HG03565 (cell line): ENCODE data around the gene ZNRF3.

Experiments used
- ATAC-seq: cut with Tn5 transposase; IDR thresholded peaks from one replicate; pipeline ENCODE4 v1.9.1; 2021; ENCODE audit warnings: mild to moderate bottlenecking, moderate library complexity; ENCODE audit not compliant: unreplicated experiment

The ZNRF3 gene

DNA sequence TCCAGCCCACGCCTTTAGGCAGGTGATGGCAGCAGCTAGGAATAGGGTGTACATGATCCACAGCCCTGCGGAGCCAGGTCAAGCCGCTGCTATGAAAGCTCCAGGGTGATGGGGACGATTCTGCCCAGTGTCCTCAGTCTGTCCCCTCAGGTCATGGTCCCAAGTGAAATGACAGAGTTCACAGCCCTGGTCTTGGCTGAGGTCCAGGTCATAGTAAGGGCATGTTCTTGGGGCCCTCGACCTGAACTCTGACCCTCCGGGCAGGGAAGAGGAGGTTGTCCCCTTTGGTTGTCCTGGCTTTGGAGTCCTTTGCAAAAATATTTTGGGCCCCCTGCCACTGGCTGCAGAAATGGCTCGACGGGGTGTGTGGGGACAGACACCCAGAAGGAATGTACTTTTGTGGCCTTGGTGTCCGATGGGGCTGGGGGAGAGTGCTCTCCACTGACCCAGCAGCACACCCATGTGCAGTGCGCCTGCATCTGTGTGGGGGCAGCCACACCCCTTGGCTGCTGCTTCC is 170.9 kb downstream of the ZNRF3 start:
- ATAC-seq = no peak

DNA sequence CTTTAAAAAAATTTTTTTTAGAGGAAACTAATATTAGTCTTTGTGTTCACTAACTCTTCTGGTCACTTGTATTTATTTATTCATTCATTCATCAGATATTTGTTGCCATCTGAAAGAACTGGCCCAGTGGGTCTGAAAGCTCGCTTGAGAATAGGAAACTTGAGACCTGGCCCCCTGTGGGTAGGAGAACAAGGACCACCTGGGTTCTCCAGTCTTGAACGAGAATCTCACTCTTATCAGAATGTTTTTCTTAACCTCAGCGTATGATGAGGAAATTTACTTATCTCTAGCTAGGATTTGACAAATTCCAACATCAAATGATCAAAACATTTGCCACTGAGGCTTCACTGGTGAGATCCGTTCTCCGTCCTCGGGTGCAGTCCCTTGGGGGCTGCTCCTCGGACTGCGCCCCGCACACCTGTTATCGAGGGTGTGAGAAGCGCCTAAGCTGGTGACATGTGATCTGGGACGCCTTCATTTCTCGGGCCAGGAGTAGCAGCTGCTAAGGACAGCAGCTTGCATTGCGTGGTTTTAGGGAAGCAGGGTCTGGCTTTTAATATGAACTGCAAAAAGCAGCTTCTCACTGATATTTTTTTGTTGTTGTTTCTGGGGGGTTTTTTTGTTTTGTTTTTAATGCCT is 171.9 kb downstream of the ZNRF3 start:
- ATAC-seq = no peak

DNA sequence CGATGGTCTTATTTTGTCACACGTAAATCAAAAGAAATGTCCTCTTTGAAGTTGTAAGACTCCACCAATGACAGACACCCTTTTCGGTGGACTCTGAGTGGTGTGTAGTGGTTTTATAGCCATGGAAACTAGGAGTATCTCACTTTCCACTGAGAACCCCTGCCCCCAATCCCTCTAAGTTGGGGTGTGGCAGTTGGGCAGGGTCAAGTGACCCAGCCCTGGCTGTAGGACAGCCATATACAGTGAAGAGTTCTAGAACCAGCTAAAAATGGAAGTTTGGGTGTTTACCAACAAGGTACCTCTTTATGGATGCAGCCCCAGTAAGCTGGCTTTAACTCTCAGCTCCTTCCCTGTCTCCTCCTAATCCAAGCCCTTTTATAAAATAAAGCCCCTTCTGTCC is 173.1 kb downstream of the ZNRF3 start:
- ATAC-seq = no peak

DNA sequence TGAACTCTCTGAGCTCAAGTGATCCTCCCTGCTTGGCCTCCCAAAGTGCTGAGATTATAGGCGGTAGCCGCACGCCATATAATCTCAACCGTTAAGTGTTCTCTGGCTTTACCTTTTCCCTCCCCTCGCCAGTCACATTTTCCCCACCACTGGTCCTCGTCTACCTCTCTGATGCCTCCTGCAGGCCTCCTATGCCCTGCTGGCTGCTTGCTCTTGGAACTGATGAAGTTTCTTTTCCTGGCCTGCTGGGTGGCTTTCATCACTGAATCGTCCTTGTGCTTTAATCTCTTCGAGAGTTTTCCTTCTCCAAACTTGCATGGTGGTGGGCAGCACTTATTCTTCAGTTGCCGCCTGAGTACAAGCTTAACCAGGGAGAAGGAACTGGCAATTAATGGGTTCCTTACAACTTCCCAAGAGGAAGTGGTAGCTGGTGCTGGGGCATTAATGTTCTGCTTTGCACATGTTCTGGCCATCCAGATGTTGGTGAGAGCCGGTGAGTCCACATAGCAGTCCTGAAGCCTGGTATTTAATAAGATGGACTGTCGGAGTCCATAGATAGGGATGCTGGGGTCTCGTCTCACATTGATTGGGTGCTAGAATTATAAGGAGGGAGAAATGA is 177.0 kb downstream of the ZNRF3 start:
- no peak for ATAC-seq

DNA sequence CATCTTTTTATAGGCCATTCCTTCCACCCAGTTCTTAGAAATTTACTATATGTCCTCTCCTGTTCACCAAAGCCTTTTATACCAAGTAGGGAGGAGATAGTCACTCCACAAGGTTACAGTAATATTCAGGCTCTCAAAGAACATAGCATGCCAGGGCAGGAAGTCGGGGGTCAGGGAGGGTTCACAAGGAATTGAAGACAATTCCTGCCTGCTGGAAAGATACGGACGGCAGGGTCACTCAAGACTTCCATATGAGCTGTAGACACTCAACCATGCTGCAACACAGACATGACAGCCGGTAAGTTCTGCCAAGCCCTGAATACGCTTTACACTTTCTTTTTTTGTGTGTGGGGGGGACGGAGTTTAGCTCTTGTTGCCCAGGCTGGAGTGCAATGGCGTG is 177.6 kb downstream of the ZNRF3 start:
- no peak for ATAC-seq

DNA sequence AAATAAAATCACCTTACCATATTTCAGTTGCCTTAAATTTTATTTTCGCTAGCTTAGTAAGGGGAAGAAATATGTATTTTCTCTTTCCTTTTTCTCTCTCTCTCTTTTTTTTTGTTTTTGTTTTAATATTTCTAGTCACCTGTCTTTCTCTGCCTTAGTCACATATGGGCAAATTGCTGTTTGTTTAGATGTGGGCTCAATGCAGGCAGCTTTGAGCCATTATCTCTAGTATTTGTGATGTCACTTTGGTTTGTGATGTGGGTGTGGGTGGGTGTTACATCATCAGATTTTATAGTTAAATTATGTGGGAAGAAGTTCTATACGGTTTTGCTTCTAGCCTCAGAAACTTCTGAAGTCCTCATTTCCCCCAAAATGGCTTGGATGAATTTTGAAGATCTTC is 178.4 kb downstream of the ZNRF3 start, which contains the start of gene C22orf31:
TSS of gene C22orf31 (minus strand) at position 59 of the 400 bp plus-strand sequence. CDS start at position 20, 39 bp downstream.
- no peak for ATAC-seq

DNA sequence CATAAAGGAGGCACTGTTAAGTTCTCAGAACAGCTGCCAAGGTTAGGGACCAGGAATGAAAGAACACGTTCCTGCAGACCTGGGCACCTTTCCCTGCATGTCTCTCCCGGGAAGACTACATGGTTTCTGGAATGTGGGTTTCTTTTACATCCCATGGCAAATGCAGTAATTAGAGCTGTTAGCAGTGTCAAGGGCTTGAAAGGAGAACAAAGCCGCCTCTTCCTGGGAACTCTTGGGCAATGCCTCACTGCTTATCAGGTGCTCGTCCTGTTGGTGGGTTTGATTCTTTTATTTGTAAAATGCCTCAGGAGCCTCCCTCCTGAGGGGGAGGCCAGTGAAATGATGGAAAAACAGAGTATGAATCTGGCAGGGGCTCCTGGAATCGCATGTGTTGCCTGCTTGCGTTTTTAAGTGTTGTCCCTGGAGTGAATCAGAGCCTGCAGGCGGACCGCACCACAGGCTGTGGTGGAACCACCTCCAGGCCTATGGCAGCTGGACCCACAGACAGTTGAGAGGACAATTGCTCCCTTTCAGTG is 179.0 kb downstream of the ZNRF3 start:
- no peak for ATAC-seq

DNA sequence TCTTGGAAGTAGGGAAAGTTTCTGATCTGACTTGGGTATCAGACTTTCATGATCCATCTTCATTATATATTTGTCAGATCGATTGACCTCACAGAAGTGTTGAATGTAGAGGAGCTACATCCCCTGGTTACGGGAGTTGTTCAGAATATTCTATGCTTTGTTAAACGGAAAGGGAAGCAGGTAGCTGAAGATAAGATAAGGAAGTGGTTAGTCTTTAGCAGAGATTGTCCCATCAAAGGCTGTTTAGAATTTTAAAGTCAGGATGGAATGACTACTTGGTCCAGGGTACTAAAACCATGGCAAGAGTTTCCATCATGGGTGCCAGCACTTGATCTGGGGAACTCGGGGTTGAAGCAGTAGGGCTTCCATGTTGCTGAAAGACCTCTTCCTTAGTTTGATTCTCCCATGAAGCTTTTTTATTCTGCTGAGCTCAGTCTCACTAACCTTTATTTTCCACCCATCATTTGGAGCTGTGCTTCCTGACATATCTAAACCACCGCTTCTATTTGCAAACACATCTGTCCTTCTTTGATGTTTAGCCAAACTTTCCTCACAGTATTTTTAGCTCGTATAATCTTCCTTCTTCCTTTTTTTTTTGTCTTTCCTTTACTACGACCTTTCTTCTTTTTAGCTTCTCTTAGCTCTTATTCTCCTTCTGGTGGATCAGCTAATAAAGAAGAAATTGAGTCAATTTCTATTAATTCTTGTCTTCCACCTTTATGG is 182.3 kb downstream of the ZNRF3 start:
- no peak for ATAC-seq

DNA sequence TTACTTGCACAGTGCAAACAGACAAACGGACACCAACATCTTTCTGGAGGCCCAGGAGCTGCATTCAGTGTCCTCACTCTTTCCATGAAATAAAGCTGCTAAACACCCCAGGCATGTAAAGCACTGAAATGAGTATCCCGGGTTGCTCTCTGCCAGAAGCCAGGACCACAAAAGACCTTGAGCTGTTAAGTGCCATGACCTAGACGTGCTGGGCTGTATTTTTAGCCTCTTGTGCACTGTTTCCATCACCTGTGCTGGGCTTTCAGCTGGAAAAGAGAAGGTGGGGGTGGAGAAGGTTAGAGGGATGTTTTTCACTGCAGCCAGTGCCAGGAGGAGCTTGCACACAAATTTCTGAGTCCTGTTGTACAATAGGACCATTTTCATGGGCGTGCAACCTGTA is 186.1 kb downstream of the ZNRF3 start:
- ATAC-seq = no peak

DNA sequence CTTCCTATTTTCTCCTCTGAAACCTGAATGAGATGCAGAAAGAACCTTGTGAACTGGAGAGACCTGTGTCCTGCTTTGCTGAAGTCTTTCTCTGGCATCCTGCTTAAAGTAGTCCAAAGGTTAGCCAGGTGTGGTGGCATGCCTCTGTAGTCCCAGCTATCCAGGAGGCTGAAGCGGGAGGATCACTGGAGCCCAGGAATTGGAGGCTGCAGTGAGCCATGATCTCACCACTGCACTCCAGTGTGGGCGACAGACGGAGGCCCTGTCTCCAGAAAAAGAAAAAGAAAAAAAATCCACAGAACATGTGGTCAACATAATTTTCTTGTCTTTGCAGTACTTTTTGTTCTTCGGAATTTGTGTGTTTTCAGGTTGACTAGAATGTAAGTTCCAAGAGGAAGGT is 187.1 kb downstream of the ZNRF3 start:
- ATAC-seq = no peak

DNA sequence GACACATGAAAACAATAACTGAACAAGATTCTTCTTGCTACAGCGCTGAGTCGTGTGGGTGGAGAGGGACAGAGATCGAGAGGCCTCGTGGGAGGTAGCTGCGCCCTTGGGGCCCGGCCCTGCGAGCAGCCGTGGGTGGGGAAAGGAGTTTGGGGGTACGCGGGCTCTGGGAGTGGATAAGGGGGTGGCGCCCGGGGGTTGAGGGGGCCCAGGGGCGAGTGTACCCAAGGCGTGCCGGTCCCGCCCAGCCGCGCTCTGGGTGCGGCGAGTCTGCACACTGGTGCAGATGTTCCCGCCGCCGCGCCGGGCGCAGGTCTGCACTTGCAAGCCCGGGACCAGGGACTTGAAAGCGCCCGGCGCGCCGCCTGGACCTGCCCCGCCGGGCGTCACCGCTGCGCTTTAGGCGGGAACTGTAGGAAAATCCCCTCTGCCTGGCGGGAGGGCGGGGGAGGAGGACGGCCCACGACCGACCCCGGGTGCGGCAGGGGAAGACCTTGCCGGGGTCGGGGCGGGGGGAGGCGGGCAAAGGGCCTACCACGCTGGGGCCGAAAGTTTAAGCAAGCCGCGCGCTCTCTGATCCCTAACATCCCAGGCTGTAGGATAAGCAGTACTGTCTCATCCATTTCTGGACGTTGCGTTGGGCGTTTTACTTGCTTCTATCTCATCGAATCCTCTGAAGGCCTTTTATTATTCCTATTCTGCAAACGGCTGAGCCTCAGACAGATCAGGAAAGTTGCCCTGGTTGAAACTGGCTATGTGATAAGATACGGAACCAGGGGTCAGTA is 188.1 kb downstream of the ZNRF3 start:
- no peak for ATAC-seq

DNA sequence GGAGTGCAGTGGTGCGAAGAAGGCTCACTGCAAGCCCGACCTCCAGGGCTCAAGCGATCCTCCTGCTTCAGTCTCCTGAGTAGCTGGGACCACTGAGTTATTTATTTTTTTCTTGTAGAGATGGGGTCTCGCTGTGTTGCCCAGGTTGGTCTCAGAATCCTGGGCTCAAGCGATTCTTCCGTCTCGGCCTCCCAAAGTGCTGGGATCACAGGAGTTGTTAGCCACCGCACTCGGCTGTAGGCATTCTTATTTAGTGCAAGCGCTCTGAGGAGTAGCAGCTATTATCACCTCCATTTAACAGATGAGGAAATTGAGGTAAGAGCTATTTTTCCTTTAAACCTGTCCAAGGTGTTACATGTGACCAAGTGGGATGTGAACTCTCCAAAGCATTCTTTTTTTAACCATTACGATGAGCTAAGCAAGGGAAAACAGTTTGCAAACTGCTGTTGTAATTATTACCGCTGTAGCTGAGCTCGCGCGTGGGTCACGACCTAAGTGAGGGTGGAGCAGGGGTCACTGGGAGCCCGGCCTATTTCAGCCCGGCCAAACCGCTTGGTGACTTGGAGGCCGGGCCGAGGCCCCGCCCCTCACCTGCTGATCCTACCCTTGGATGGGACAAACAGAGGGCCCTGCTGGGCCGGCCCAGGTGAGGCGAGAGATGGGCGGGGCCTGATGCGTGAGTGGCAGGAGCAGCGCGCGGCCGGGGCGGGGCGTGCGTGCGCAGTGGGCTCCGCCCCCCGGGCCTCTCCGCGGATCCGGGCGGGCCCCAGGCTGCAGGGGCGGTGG is 189.0 kb downstream of the ZNRF3 start:
- peak; percentile 63 for ATAC-seq

DNA sequence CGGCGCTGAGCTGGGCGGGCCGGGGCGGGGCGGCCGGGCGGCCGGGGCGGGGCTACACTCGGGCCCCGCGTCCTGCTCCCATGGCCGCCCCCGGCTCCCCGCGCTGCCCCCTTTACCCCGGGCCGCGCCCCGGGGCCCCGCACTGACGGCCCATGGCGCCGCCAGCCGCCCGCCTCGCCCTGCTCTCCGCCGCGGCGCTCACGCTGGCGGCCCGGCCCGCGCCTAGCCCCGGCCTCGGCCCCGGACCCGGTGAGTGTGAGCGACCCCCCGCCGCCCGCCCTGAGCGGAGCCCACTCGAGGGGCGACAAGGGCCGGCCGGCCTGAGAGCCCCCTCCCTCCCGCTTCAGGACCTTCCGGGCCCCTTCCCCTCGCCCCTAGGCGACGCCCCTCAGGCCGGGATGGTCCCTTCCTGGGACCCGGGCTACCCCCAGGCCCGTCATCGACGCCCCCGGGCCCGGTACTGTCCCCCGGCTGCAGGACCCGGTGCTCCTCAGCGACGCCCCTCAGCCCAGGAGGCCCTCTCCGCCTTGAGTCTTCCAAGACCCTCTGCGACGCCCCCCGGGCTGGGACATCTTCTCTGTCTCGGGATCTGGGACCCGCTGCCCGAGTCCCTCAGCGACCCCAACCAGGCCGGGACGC is 189.7 kb downstream of the ZNRF3 start, which contains the start of gene KREMEN1:
TSS of gene KREMEN1 (plus strand) at position 57 of the 639 bp plus-strand sequence. CDS start at position 153, 96 bp downstream.
- ATAC-seq = peak; percentile 3

DNA sequence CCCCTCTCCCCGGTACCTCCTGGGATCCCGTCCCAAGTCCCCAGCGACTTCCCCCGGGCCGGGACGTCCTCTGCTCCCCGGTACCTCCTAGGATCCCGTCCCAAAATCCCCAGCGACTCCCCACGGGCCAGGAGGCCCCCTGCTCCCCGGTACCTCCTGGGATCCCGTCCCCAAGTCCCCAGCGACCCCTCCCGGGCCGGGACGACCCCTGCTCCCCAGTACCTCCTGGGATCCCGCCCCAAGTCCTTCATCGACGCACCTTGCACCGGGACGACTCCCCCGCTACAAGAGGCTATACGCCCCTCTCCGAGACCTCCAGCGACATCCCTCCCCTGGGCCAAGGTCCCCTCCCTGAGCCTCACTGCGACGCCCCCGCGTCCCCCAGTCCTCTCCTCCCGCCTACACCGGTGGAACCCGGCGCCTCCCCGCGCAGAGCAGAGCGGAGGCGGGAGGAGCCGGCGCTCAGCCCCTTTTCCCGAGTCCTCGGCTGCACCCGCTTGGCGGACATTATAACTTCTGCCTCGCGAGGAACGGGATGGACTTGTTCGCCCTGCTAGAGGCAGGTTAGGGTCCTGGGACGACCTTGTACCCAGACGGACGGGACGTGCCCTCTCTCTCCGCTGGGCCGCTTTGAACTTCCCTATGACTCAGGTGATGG is 190.4 kb downstream of the ZNRF3 start:
- no peak for ATAC-seq

DNA sequence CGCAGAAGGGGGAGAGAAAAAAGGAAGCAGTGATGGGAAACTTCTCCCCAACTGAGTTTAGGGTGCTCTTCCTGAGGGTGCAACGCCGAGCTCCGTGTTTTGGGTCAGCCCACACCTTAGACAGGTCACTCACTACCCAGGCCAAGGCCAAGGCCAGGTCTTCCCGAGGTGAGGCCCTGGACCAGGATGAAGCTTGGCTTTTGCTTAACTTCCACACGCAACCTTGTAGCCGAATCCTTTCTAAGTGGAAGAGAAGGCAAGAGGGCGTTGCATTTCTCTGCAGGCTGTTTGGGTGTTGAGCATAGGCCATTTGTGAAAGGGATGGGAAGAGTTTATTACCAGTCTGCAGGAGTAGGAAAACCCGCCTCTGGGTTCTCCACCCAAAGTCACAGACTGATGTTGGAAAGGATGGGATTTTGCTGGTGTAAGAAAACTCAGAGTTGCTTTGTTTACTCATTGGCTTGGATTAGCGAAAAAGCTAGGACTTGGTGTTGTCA is 191.0 kb downstream of the ZNRF3 start:
- ATAC-seq = no peak

DNA sequence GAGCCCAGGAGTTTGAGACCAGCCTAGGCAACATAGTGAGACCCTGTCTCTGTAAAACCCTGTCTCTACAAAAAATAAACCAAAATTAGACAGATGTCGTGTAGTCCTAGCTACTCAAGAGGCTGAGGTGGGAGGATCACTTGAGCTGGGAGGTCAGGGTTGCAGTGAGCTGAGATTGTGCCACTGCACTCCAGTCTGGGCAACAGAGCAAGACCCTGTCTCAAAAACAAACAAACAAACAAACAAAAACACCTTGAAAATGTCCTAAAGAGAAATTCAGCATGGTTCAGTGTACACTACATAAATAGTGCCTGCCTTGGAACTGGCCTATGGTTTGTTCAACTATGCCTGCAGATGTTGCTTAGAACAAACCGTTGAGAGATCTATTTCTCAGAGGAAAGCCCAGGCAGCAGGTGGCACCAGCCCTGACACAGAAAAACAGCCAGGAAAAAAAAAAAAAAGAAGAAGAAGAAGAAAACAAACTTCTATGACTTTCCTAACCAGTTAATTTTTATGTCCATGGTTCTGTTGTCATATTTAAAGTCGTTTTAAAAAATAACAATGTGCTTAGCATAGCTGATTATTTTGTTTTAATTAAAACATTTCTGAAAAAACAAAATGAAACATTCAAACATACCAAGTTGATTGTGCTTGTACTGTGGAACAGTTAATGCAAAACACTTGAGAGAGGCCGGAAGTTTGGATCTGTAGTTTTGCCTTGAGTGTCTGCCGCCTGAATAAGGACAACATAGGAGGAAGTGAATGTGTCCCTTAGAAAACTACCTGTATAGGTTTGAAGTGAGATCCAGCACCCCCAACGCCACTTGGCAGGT is 194.9 kb downstream of the ZNRF3 start:
- no peak for ATAC-seq

DNA sequence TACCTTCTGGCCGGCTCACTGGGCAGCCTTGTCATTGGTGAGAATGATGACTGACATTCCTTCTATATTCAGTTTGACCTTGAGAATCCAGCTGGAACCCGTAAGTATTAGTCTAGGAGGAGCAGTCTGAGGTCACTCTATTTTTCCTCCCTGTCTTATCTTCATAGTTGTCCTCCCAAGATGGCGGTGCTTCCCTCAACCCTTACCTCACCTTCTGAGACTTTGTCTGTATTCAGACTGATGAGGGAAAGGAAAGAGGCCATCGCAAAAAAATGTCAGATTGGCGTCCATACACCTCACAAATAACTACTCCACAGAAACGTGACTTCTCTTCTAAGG is 195.5 kb downstream of the ZNRF3 start:
- no peak for ATAC-seq
